ENCODE measurements around the gene STK10. TPM values are rescaled to one million over a fixed set of nuclear protein-coding genes. Genes with fewer than 3 reads are reported as not detected.

STK10 gene
- total and polyA plus RNA-seq, 9 of the 15 experiments (the other 6 are each of a cell fraction or from before 2014, with no cell fraction given): 0.30 to 6.7 (median 2.4) TPM

DNA sequence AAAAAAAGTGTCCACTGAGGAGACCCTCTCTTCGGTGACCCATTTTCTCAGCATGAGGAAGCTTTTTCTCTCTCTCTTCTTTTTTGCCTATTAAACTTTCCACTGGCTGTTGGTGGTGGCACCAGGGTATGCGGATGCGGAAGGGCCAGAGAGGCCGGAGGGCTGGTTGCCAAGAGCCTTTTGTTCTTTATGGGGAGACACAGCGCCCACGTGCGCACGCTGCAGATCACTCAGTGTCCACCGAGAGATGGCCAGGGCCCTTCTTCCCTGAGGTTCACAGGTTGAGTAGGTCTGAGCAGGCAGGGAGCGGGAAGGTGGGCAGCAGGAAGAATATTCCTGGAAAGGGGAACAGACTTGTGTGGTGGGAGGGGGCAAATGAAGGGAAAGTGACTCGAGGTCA lies 69.1 kb downstream of the STK10 start:
- TF ChIP-seq, protein P1, sequence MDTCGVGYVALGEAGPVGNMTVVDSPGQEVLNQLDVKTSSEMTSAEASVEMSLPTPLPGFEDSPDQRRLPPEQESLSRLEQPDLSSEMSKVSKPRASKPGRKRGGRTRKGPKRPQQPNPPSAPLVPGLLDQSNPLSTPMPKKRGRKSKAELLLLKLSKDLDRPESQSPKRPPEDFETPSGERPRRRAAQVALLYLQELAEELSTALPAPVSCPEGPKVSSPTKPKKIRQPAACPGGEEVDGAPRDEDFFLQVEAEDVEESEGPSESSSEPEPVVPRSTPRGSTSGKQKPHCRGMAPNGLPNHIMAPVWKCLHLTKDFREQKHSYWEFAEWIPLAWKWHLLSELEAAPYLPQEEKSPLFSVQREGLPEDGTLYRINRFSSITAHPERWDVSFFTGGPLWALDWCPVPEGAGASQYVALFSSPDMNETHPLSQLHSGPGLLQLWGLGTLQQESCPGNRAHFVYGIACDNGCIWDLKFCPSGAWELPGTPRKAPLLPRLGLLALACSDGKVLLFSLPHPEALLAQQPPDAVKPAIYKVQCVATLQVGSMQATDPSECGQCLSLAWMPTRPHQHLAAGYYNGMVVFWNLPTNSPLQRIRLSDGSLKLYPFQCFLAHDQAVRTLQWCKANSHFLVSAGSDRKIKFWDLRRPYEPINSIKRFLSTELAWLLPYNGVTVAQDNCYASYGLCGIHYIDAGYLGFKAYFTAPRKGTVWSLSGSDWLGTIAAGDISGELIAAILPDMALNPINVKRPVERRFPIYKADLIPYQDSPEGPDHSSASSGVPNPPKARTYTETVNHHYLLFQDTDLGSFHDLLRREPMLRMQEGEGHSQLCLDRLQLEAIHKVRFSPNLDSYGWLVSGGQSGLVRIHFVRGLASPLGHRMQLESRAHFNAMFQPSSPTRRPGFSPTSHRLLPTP (IDR thresholded peaks at IDR 0.05; ENCODE audit: borderline replicate concordance, extremely low read depth, insufficient read length): no peak
- TF ChIP-seq RNF2 (IDR thresholded peaks at IDR 0.05) (no peak), NR2C1 (IDR thresholded peaks at IDR 0.05) (peak; percentile 42; the same call in 1 of the 2 replicates), NR2C1 (tag; IDR thresholded peaks at IDR 0.05) (no peak), FOSL1 (tag; conservative IDR thresholded peaks at IDR 0.05) (no peak), ZNF764 (CRISPR knock-in tag; IDR thresholded peaks at IDR 0.05; ENCODE audit: low read depth) (no peak)
- BruUV-seq (replicated peaks): no TSS peak
- Histone ChIP-seq H3K36me3 (ENCODE audit: control insufficient read depth, insufficient read depth, low read length) (no peaks in the 10 kb centered on the region), H3K27ac (ENCODE audit: extremely low read depth, low read depth, low read length) (no peak overlapping the region), H3K79me2 (ENCODE audit: control insufficient read depth, insufficient read depth, low read length) (no peaks in the 10 kb centered on the region), H3K4me2 (ENCODE audit: insufficient read depth, low read length) (no peak overlapping the region), H2AFZ (ENCODE audit: low read depth, low read length) (no peak overlapping the region), H3K4me3 (no peak overlapping the region), H4K20me1 (replicated peaks; ENCODE audit: control insufficient read depth, insufficient read depth, low read length) (no peaks in the 10 kb centered on the region), H3K27me3 (ENCODE audit: control insufficient read depth in 2 of 2, insufficient read depth in 2 of 2, low read length in 2 of 2) (no peaks in the 10 kb centered on the region), H3K9me1 (ENCODE audit: control insufficient read depth, insufficient read depth, low read length) (no peaks in the 10 kb centered on the region), H3K9me3 (replicated peaks; ENCODE audit: control insufficient read depth, insufficient read depth, low read depth, low read length) (no peaks in the 10 kb centered on the region), H3K4me1 (replicated peaks in 1 of 2; ENCODE audit: control insufficient read depth in 2 of 2, insufficient read depth in 2 of 2, low read length in 2 of 2) (peaks cover 8 to 19% of the 10 kb centered on the region in 2 experiments; a peak in 4 of 5 replicates), H3K9ac (ENCODE audit: insufficient read depth in 1 of 2, low read depth in 2 of 2, low read length in 2 of 2) (peak overlapping the region in 1 of 2 experiments; percentile 35; a peak in 1 of 4 replicates)
- in situ Hi-C loops (cut with MboI) (loop anchor here (10.0 kb wide), 1 partner anchor 246 kb away; no protein-coding TSS in a partner anchor), intact Hi-C loops (cut with micrococcal nuclease) (no loop called here)
- no peak for FAIRE-seq
- 79% methylated on average over 4 of the region's 11 CpGs for WGBS (ENCODE audit: insufficient coverage, low coverage, missing lambda C conversion rate)
- CTCF ChIA-PET (ENCODE audit: low intra/inter-chr PET ratio): interaction anchor here (0.6 kb wide), 1 partner anchor 166 kb away, joined by 3 read pairs; no protein-coding TSS in a partner anchor
- POLR2A ChIA-PET: interaction anchor here (0.6 to 1.2 kb wide), 2 partner anchors 8 to 68 kb away, joined by 3 to 4 read pairs; no protein-coding TSS in a partner anchor
- ATAC-seq: no peak
- no peak for DNase-seq (ENCODE audit: extremely low read depth in 1 of 4, low spot score in 3 of 4)
